Stomach (tissue), 9 donors: ENCODE measurements around the gene PSMC4. TPM values are rescaled to one million over a fixed set of nuclear protein-coding genes. Genes with fewer than 3 reads are reported as not detected.

ENCODE experiments used
- DNase-seq, 2 donors: peaks; one replicate each; pipeline versions ENCODE4 v3.0.0 to v3.0.0-alpha.2; 2013 to 2019
- H3K27ac ChIP-seq, 5 donors: fragments of 200-600 bp in 4 of 5; sonication (generic) in 4 of 5; one replicate each; pipeline ENCODE4 v1.5.1; 2013 to 2019; ENCODE audit warnings: mild to moderate bottlenecking in 1 of 5, moderate library complexity in 1 of 5
- H3K27me3 ChIP-seq, 3 donors: fragments of 200-600 bp; sonication (generic); one replicate each; pipeline ENCODE4 v1.5.1; 2017 to 2019; ENCODE audit warnings: mixed run types in 1 of 3
- H3K36me3 ChIP-seq, 4 donors: fragments of 200-600 bp; sonication (generic); 1 replicate in 3 of 4; 2 replicates in 1 of 4; pipeline ENCODE4 v1.5.1; 2016 to 2019
- H3K4me1 ChIP-seq, 4 donors: fragments of 200-600 bp; sonication (generic); one replicate each; pipeline ENCODE4 v1.5.1; 2016 to 2019
- H3K4me3 ChIP-seq, 4 donors: fragments of 200-600 bp; sonication (generic) in 3 of 4; one replicate each; pipeline ENCODE4 v1.5.1; 2016 to 2019; ENCODE audit warnings: mild to moderate bottlenecking in 1 of 4
- H3K9me3 ChIP-seq, 4 donors: fragments of 200-600 bp; sonication (generic); one replicate each; pipeline ENCODE4 v1.5.1; 2016 to 2019
- EP300 ChIP-seq: sonication (generic); formaldehyde crosslinking; IDR thresholded peaks from one replicate; pipeline ENCODE4 v1.6.1; 2017; ENCODE audit warnings: antibody characterized with exemption
- POLR2A ChIP-seq, 4 donors: fragments of 450-650 bp; IDR thresholded peaks; one replicate each; pipeline ENCODE4 v1.6.1; 2016; ENCODE audit warnings: antibody characterized with exemption in 4 of 4, control low read depth in 2 of 4, mild to moderate bottlenecking in 1 of 4, moderate library complexity in 1 of 4
- POLR2AphosphoS5 ChIP-seq, 3 donors: sonication (generic); formaldehyde crosslinking; IDR thresholded peaks; one replicate each; pipeline ENCODE4 v1.6.1; 2016; ENCODE audit warnings: antibody characterized with exemption in 3 of 3
- WGBS, 5 donors: extraction: QIAGEN DNeasy Blood & Tissue Kit in 3 of 5; methylation state at CpG; one replicate each; pipeline versions ENCODE4 v1.1.5 to v1.1.7; 2013 to 2018; 5-methylcytosine and 5-hydroxymethylcytosine counted together
- intact Hi-C: fragments of 100-400 bp; cut with DNase I; formaldehyde crosslinking; loops from one replicate; pipeline ENCODE4 v1.15.1; 2023; ENCODE audit warnings: low total_unique reads
- polyA plus RNA-seq, 3 donors: library from polyadenylated mRNA; stranded (reverse); fragments of 200-250 nt; gene quantifications; one replicate each; pipeline ENCODE4 v1.2.3, GENCODE V29; 2013
- total RNA-seq, 5 donors: library from RNA; depleted of rRNA; stranded (reverse); fragments of >200 nt; gene quantifications; one replicate each; pipeline versions ENCODE4 v1.1.0 to v1.2.3, GENCODE V29; 2014 to 2016
- TF ChIP-seq, protein P1 (sequence below), 7 experiments: fragments of 450-650 bp in 4 of 7; fragments of 200-600 bp in 3 of 7; sonication (generic) in 3 of 7; IDR thresholded peaks; one replicate each; pipeline ENCODE4 v1.5.1; 2016 to 2019; ENCODE audit warnings: antibody characterized with exemption in 7 of 7, control low read depth in 2 of 7, mild to moderate bottlenecking in 1 of 7
- donor health status: healthy with polysubstance abuse.
- donor health status: Bipolar disorder and iron deficiency.
- donor health status: healthy.

Gene PSMC4
- total and polyA plus RNA-seq, 8 donors, result 3.8 to 79.7 (median 65.9) TPM

DNA sequence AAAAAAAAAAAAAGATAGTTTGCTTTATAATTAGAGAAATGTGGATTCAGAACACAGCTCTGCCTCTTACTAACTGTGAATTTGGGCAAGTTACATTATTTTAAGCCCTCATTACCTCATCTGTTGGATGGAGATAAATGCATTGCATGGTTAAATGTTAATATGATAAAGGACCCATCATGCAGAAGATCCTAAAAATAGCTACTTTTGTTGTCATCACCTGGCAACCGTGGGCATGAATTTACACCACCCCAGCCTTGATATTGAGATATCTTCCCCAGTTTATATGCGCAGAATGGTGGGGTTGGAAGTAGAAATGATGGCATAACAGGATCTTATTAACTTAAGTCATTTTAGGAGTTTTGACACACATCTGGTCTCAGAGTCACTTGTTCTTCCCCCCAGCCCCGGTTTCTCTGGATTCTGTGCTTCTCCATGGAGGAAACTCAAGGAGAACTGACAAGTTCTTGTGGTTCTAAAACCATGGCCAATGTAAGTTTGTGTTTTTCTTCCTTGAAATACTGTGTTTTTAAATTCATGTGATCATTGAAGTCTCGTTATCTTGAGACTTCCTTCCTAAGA lies 34.8 kb downstream of the PSMC4 start:
- intact Hi-C loops, result no loop called here
- TF ChIP-seq POLR2AphosphoS5 (IDR thresholded peaks at IDR 0.05), result no peak
- no peak for TF ChIP-seq POLR2A (IDR thresholded peaks at IDR 0.05)
- no peak for TF ChIP-seq EP300
- DNase-seq, result no peak
- Histone ChIP-seq H3K27ac (no peak overlapping the region), H3K27me3 (no peaks in the 10 kb centered on the region), H3K4me3 (no peak overlapping the region), H3K9me3 (peaks cover 4 to 12% (median 7%) of the 10 kb centered on the region in 4 donors), H3K4me1 (no peaks in the 10 kb centered on the region), H3K36me3 (peaks cover 25 to 52% (median 46%) of the 10 kb centered on the region in 4 donors)
- WGBS, 5 donors, result 82 to 92% (median 90%) methylated on average over 4 of the region's 4 CpGs

- Histone ChIP-seq H3K4me3 (no peak overlapping the region), H3K27me3 (no peaks in the 10 kb centered on the region), H3K36me3 (peaks cover 25 to 57% (median 50%) of the 10 kb centered on the region in 4 donors), H3K27ac (no peak overlapping the region), H3K4me1 (no peaks in the 10 kb centered on the region), H3K9me3 (peaks cover 4 to 14% (median 9%) of the 10 kb centered on the region in 4 donors)
- WGBS, 5 donors, result 74 to 97% (median 81%) methylated on average over 1 of the region's 1 CpG
- DNase-seq, result peak in 1 of 2 donors; percentile 25
- TF ChIP-seq, protein P1, sequence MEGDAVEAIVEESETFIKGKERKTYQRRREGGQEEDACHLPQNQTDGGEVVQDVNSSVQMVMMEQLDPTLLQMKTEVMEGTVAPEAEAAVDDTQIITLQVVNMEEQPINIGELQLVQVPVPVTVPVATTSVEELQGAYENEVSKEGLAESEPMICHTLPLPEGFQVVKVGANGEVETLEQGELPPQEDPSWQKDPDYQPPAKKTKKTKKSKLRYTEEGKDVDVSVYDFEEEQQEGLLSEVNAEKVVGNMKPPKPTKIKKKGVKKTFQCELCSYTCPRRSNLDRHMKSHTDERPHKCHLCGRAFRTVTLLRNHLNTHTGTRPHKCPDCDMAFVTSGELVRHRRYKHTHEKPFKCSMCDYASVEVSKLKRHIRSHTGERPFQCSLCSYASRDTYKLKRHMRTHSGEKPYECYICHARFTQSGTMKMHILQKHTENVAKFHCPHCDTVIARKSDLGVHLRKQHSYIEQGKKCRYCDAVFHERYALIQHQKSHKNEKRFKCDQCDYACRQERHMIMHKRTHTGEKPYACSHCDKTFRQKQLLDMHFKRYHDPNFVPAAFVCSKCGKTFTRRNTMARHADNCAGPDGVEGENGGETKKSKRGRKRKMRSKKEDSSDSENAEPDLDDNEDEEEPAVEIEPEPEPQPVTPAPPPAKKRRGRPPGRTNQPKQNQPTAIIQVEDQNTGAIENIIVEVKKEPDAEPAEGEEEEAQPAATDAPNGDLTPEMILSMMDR (IDR thresholded peaks at IDR 0.05), result no peak
- TF ChIP-seq EP300 (no peak), POLR2A (IDR thresholded peaks at IDR 0.05) (no peak), POLR2AphosphoS5 (IDR thresholded peaks at IDR 0.05) (no peak)
- intact Hi-C loops, result no loop called here
Measured at GRCh38 chr19:40006273-40006691, 35.3 kb downstream of the PSMC4 start.

- H3K27ac ChIP-seq, result no peak overlapping the region
- TF ChIP-seq EP300 (no peak), POLR2A (IDR thresholded peaks at IDR 0.05) (no peak), POLR2AphosphoS5 (IDR thresholded peaks at IDR 0.05) (no peak)
- TF ChIP-seq, protein P1 (IDR thresholded peaks at IDR 0.05), result no peak
- no peak overlapping the region for H3K4me3 ChIP-seq
- H3K36me3 ChIP-seq, result peaks cover 29 to 90% (median 79%) of the 10 kb centered on the region in 4 donors
- intact Hi-C loops, result no loop called here
- peaks cover 12 to 48% (median 38%) of the 10 kb centered on the region in 4 donors for H3K9me3 ChIP-seq
- H3K4me1 ChIP-seq, result no peaks in the 10 kb centered on the region
- no peak for DNase-seq
- H3K27me3 ChIP-seq, result no peaks in the 10 kb centered on the region
Measured at GRCh38 chr19:40009674-40010073, 38.7 kb downstream of the PSMC4 start.

- peaks cover 17 to 65% (median 57%) of the 10 kb centered on the region in 4 donors for H3K36me3 ChIP-seq
- DNase-seq, result no peak
- no peaks in the 10 kb centered on the region for H3K4me1 ChIP-seq
- TF ChIP-seq POLR2A (IDR thresholded peaks at IDR 0.05) (no peak), EP300 (no peak), POLR2AphosphoS5 (IDR thresholded peaks at IDR 0.05) (no peak)
- TF ChIP-seq, protein P1 (IDR thresholded peaks at IDR 0.05), result no peak
- intact Hi-C loops, result no loop called here
- H3K27me3 ChIP-seq, result no peaks in the 10 kb centered on the region
- 93 to 97% (median 95%) methylated on average over 4 of the region's 4 CpGs for WGBS, 5 donors
- no peak overlapping the region for H3K4me3 ChIP-seq
- peaks cover 40 to 90% (median 75%) of the 10 kb centered on the region in 4 donors for H3K9me3 ChIP-seq
- H3K27ac ChIP-seq, result no peak overlapping the region
Measured at GRCh38 chr19:40013991-40014390, 43.0 kb downstream of the PSMC4 start.

- intact Hi-C loops, result no loop called here
Measured at GRCh38 chr19:40023969-40024368, 53.0 kb downstream of the PSMC4 start.

More at GRCh38 chr19:40023969-40024368, 53.0 kb downstream of the PSMC4 start:
- H3K27ac ChIP-seq, result no peak overlapping the region
- peaks cover 56 to 99% (median 76%) of the 10 kb centered on the region in 4 donors for H3K9me3 ChIP-seq
- TF ChIP-seq POLR2AphosphoS5 (IDR thresholded peaks at IDR 0.05) (no peak), POLR2A (IDR thresholded peaks at IDR 0.05) (no peak), EP300 (no peak)
- TF ChIP-seq, protein P1 (IDR thresholded peaks at IDR 0.05), result no peak
- DNase-seq, result no peak
- no peaks in the 10 kb centered on the region for H3K4me1 ChIP-seq
- H3K36me3 ChIP-seq, result peaks cover 0 to 3% (median 0%) of the 10 kb centered on the region in 4 donors
- 84 to 88% (median 84%) methylated on average over 3 of the region's 3 CpGs for WGBS, 5 donors
- no peak overlapping the region for H3K4me3 ChIP-seq
- no peaks in the 10 kb centered on the region for H3K27me3 ChIP-seq
